ENCODE measurements around the gene CDHR4.
"Not testable (repeated sequence)": the region's sequence is repeated elsewhere in the genome, so short reads cannot be mapped to it uniquely, and the experiment has no call there.

The CDHR4 gene

GRCh38 chr3:49799761-49800160 lies at the start of gene CDHR4:
Gene CDHR4, minus strand, starts transcription at chr3:49799873. Its CDS starts 61 bp downstream, at chr3:49799812.
- Histone ChIP-seq H3K9me3 (ENCODE audit: control insufficient read depth, low read depth, low read length) (no peaks in the 10 kb centered on the region), H3K4me3 (ENCODE audit: low read length) (no peak within 1 kb of the TSS), H3K4me1 (ENCODE audit: control insufficient read depth, low read depth, low read length) (peaks cover 4% of the 10 kb centered on the region), H3K36me3 (ENCODE audit: control insufficient read depth, low read depth, low read length) (no peaks in the 10 kb centered on the region), H3K27ac (ENCODE audit: low read length) (no peak within 1 kb of the TSS), H3K27me3 (ENCODE audit: control insufficient read depth, insufficient read depth, low read length) (peaks cover 24% of the 10 kb centered on the region), H3K9ac (ENCODE audit: low read length) (no peak within 1 kb of the TSS)

GRCh38 chr3:49845694-49846093 lies 46.0 kb upstream of the CDHR4 start:
- peaks cover 30% of the 10 kb centered on the region for H3K36me3 ChIP-seq (ENCODE audit: control insufficient read depth, low read depth, low read length)
- H3K4me3 ChIP-seq (ENCODE audit: low read length), result no peak overlapping the region
- H3K4me1 ChIP-seq (ENCODE audit: control insufficient read depth, low read depth, low read length), result no peaks in the 10 kb centered on the region
- H3K9ac ChIP-seq (ENCODE audit: low read length), result no peak overlapping the region
- no peaks in the 10 kb centered on the region for H3K27me3 ChIP-seq (ENCODE audit: control insufficient read depth, insufficient read depth, low read length)
- no peaks in the 10 kb centered on the region for H3K9me3 ChIP-seq (ENCODE audit: control insufficient read depth, low read depth, low read length)
- H3K27ac ChIP-seq (ENCODE audit: low read length), result no peak overlapping the region

GRCh38 chr3:49844464-49845183 lies 45.0 kb upstream of the CDHR4 start:
- H3K9me3 ChIP-seq (ENCODE audit: control insufficient read depth, low read depth, low read length), result no peaks in the 10 kb centered on the region
- H3K4me1 ChIP-seq (ENCODE audit: control insufficient read depth, low read depth, low read length), result no peaks in the 10 kb centered on the region
- no peak overlapping the region for H3K4me3 ChIP-seq (ENCODE audit: low read length)
- H3K9ac ChIP-seq (ENCODE audit: low read length), result no peak overlapping the region
- peaks cover 40% of the 10 kb centered on the region for H3K36me3 ChIP-seq (ENCODE audit: control insufficient read depth, low read depth, low read length)
- H3K27me3 ChIP-seq (ENCODE audit: control insufficient read depth, insufficient read depth, low read length), result no peaks in the 10 kb centered on the region
- no peak overlapping the region for H3K27ac ChIP-seq (ENCODE audit: low read length)

- no peaks in the 10 kb centered on the region for H3K9me3 ChIP-seq (ENCODE audit: control insufficient read depth, low read depth, low read length)
- no peak overlapping the region for H3K27ac ChIP-seq (ENCODE audit: low read length)
- no peaks in the 10 kb centered on the region for H3K27me3 ChIP-seq (ENCODE audit: control insufficient read depth, insufficient read depth, low read length)
- H3K9ac ChIP-seq (ENCODE audit: low read length), result no peak overlapping the region
- H3K4me1 ChIP-seq (ENCODE audit: control insufficient read depth, low read depth, low read length), result no peaks in the 10 kb centered on the region
- no peak overlapping the region for H3K4me3 ChIP-seq (ENCODE audit: low read length)
- peaks cover 46% of the 10 kb centered on the region for H3K36me3 ChIP-seq (ENCODE audit: control insufficient read depth, low read depth, low read length)
Measured at GRCh38 chr3:49842843-49843517, 43.3 kb upstream of the CDHR4 start.

- H3K4me3 ChIP-seq (ENCODE audit: low read length), result no peak overlapping the region
- H3K36me3 ChIP-seq (ENCODE audit: control insufficient read depth, low read depth, low read length), result peaks cover 48% of the 10 kb centered on the region
- H3K9me3 ChIP-seq (ENCODE audit: control insufficient read depth, low read depth, low read length), result no peaks in the 10 kb centered on the region
Measured at GRCh38 chr3:49841806-49842205, 42.1 kb upstream of the CDHR4 start.

GRCh38 chr3:49841126-49841696 lies 41.5 kb upstream of the CDHR4 start:
- Histone ChIP-seq H3K36me3 (ENCODE audit: control insufficient read depth, low read depth, low read length) (peaks cover 49% of the 10 kb centered on the region), H3K4me3 (ENCODE audit: low read length) (no peak overlapping the region), H3K27me3 (ENCODE audit: control insufficient read depth, insufficient read depth, low read length) (no peaks in the 10 kb centered on the region), H3K9me3 (ENCODE audit: control insufficient read depth, low read depth, low read length) (no peaks in the 10 kb centered on the region), H3K9ac (ENCODE audit: low read length) (no peak overlapping the region), H3K27ac (ENCODE audit: low read length) (no peak overlapping the region), H3K4me1 (ENCODE audit: control insufficient read depth, low read depth, low read length) (no peaks in the 10 kb centered on the region)

More at GRCh38 chr3:49841806-49842205, 42.1 kb upstream of the CDHR4 start:
- Histone ChIP-seq H3K27me3 (ENCODE audit: control insufficient read depth, insufficient read depth, low read length) (no peaks in the 10 kb centered on the region), H3K9ac (ENCODE audit: low read length) (no peak overlapping the region), H3K4me1 (ENCODE audit: control insufficient read depth, low read depth, low read length) (no peaks in the 10 kb centered on the region), H3K27ac (ENCODE audit: low read length) (no peak overlapping the region)

GRCh38 chr3:49840388-49840787 lies 40.7 kb upstream of the CDHR4 start:
- Histone ChIP-seq H3K4me3 (ENCODE audit: low read length) (no peak overlapping the region), H3K9ac (ENCODE audit: low read length) (no peak overlapping the region), H3K27ac (ENCODE audit: low read length) (no peak overlapping the region), H3K4me1 (ENCODE audit: control insufficient read depth, low read depth, low read length) (no peaks in the 10 kb centered on the region), H3K9me3 (ENCODE audit: control insufficient read depth, low read depth, low read length) (no peaks in the 10 kb centered on the region), H3K36me3 (ENCODE audit: control insufficient read depth, low read depth, low read length) (peaks cover 41% of the 10 kb centered on the region), H3K27me3 (ENCODE audit: control insufficient read depth, insufficient read depth, low read length) (no peaks in the 10 kb centered on the region)

- H3K4me1 ChIP-seq (ENCODE audit: control insufficient read depth, low read depth, low read length), result no peaks in the 10 kb centered on the region
- H3K9ac ChIP-seq (ENCODE audit: low read length), result no peak overlapping the region
- no peak overlapping the region for H3K4me3 ChIP-seq (ENCODE audit: low read length)
- peaks cover 43% of the 10 kb centered on the region for H3K36me3 ChIP-seq (ENCODE audit: control insufficient read depth, low read depth, low read length)
- no peaks in the 10 kb centered on the region for H3K9me3 ChIP-seq (ENCODE audit: control insufficient read depth, low read depth, low read length)
- no peaks in the 10 kb centered on the region for H3K27me3 ChIP-seq (ENCODE audit: control insufficient read depth, insufficient read depth, low read length)
- no peak overlapping the region for H3K27ac ChIP-seq (ENCODE audit: low read length)
Measured at GRCh38 chr3:49839193-49839809, 39.6 kb upstream of the CDHR4 start.

GRCh38 chr3:49831341-49831740 lies 31.7 kb upstream of the CDHR4 start:
- no peaks in the 10 kb centered on the region for H3K4me1 ChIP-seq (ENCODE audit: control insufficient read depth, low read depth, low read length)
- no peak overlapping the region for H3K4me3 ChIP-seq (ENCODE audit: low read length)
- no peaks in the 10 kb centered on the region for H3K27me3 ChIP-seq (ENCODE audit: control insufficient read depth, insufficient read depth, low read length)
- no peaks in the 10 kb centered on the region for H3K9me3 ChIP-seq (ENCODE audit: control insufficient read depth, low read depth, low read length)
- H3K9ac ChIP-seq (ENCODE audit: low read length), result no peak overlapping the region
- H3K27ac ChIP-seq (ENCODE audit: low read length), result no peak overlapping the region
- H3K36me3 ChIP-seq (ENCODE audit: control insufficient read depth, low read depth, low read length), result peaks cover 50% of the 10 kb centered on the region

GRCh38 chr3:49826016-49826415 lies 26.3 kb upstream of the CDHR4 start:
- no peak overlapping the region for H3K27ac ChIP-seq (ENCODE audit: low read length)

GRCh38 chr3:49823131-49823530 lies 23.5 kb upstream of the CDHR4 start:
- not testable (repeated sequence) for H3K4me3 ChIP-seq (ENCODE audit: low read length); H3K36me3 ChIP-seq (ENCODE audit: control insufficient read depth, low read depth, low read length); H3K9ac ChIP-seq (ENCODE audit: low read length); H3K27ac ChIP-seq (ENCODE audit: low read length); H3K9me3 ChIP-seq (ENCODE audit: control insufficient read depth, low read depth, low read length); H3K4me1 ChIP-seq (ENCODE audit: control insufficient read depth, low read depth, low read length); H3K27me3 ChIP-seq (ENCODE audit: control insufficient read depth, insufficient read depth, low read length)

More at GRCh38 chr3:49826016-49826415, 26.3 kb upstream of the CDHR4 start:
- no peaks in the 10 kb centered on the region for H3K4me1 ChIP-seq (ENCODE audit: control insufficient read depth, low read depth, low read length)
- no peaks in the 10 kb centered on the region for H3K9me3 ChIP-seq (ENCODE audit: control insufficient read depth, low read depth, low read length)
- no peak overlapping the region for H3K4me3 ChIP-seq (ENCODE audit: low read length)
- H3K9ac ChIP-seq (ENCODE audit: low read length), result no peak overlapping the region
- H3K27me3 ChIP-seq (ENCODE audit: control insufficient read depth, insufficient read depth, low read length), result no peaks in the 10 kb centered on the region
- peaks cover 28% of the 10 kb centered on the region for H3K36me3 ChIP-seq (ENCODE audit: control insufficient read depth, low read depth, low read length)
